Neuronal stem cell (in vitro differentiated cells): ENCODE measurements around the gene MEGF6.

Experiments
- DNase-seq: peaks from one replicate; pipeline ENCODE4 v3.0.0-alpha.2; 2013; ENCODE audit warnings: low spot score
- H2AFZ ChIP-seq: one replicate; pipeline ENCODE4 v1.6.1; 2013; ENCODE audit warnings: mild to moderate bottlenecking, low read length, inconsistent platforms
- H2AK5ac ChIP-seq: 2 replicates; pipeline ENCODE4 v1.6.1; 2013; ENCODE audit warnings: low read depth, mild to moderate bottlenecking, inconsistent platforms, low read length, moderate library complexity, mixed read lengths
- H2BK120ac ChIP-seq: 2 replicates; pipeline ENCODE4 v1.6.1; 2013; ENCODE audit warnings: low read depth, mild to moderate bottlenecking, inconsistent platforms, low read length, moderate library complexity, mixed read lengths
- H2BK12ac ChIP-seq: one replicate; pipeline ENCODE4 v1.6.1; 2013; ENCODE audit warnings: low read length, inconsistent platforms
- H2BK15ac ChIP-seq: 2 replicates; pipeline ENCODE4 v1.6.1; 2013; ENCODE audit warnings: mild to moderate bottlenecking, low read length, inconsistent platforms, mixed read lengths
- H2BK5ac ChIP-seq: one replicate; pipeline ENCODE4 v1.6.1; 2013; ENCODE audit warnings: inconsistent platforms, mild to moderate bottlenecking, low read length, moderate library complexity
- H3K14ac ChIP-seq: one replicate; pipeline ENCODE4 v1.6.1; 2013; ENCODE audit warnings: low read length, inconsistent platforms
- H3K18ac ChIP-seq: 2 replicates; pipeline ENCODE4 v1.6.1; 2013; ENCODE audit warnings: low read length, inconsistent platforms
- H3K23ac ChIP-seq: 2 replicates; pipeline ENCODE4 v1.6.1; 2013; ENCODE audit warnings: low read depth, mild to moderate bottlenecking, mixed read lengths, low read length, inconsistent platforms; ENCODE audit not compliant: poor library complexity
- H3K27ac ChIP-seq: replicated peaks from 3 replicates; pipeline ENCODE4 v1.5.1; 2013; ENCODE audit warnings: low read length, inconsistent platforms
- H3K27me3 ChIP-seq, 3 experiments: 2 replicates each; pipeline ENCODE4 v1.6.1; 2013; ENCODE audit warnings: low read length in 3 of 3, mild to moderate bottlenecking in 2 of 3, inconsistent platforms in 1 of 3, low read depth in 1 of 3, mixed read lengths in 1 of 3, moderate library complexity in 1 of 3; ENCODE audit not compliant: control insufficient read depth in 3 of 3, insufficient read depth in 3 of 3
- H3K36me3 ChIP-seq, 2 donors: replicated peaks in 1 of 2; 2 replicates each; pipeline ENCODE4 v1.6.1; 2013; ENCODE audit warnings: low read length in 2 of 2; ENCODE audit not compliant: control insufficient read depth in 2 of 2, insufficient read depth in 2 of 2
- H3K4ac ChIP-seq: 2 replicates; pipeline ENCODE4 v1.6.1; 2013; ENCODE audit warnings: inconsistent platforms, mild to moderate bottlenecking, low read length, moderate library complexity
- H3K4me1 ChIP-seq, 2 donors: 1 replicate in 1 of 2; 2 replicates in 1 of 2; pipeline ENCODE4 v1.6.1; 2013; ENCODE audit warnings: low read length in 2 of 2, low read depth in 1 of 2; ENCODE audit not compliant: control insufficient read depth in 2 of 2, insufficient read depth in 1 of 2
- H3K4me2 ChIP-seq: one replicate; pipeline ENCODE4 v1.6.1; 2013; ENCODE audit warnings: mild to moderate bottlenecking, low read length, inconsistent platforms; ENCODE audit not compliant: insufficient read depth, poor library complexity, severe bottlenecking
- H3K4me3 ChIP-seq, 2 donors: 2 replicates each; pipeline ENCODE4 v1.5.1; 2013; ENCODE audit warnings: low read length in 2 of 2, mild to moderate bottlenecking in 2 of 2, inconsistent platforms in 1 of 2, moderate library complexity in 1 of 2
- H3K79me1 ChIP-seq: one replicate; pipeline ENCODE4 v1.6.1; 2013; ENCODE audit warnings: low read depth, mild to moderate bottlenecking, inconsistent platforms, low read length, moderate library complexity
- H3K9ac ChIP-seq: one replicate; pipeline ENCODE4 v1.6.1; 2013; ENCODE audit warnings: mild to moderate bottlenecking, low read depth, low read length, inconsistent platforms; ENCODE audit not compliant: poor library complexity
- H3K9me3 ChIP-seq, 2 donors: replicated peaks in 1 of 2; 2 replicates each; pipeline versions ENCODE3 to v1.6.1; 2013; ENCODE audit warnings: low read length in 2 of 2, mild to moderate bottlenecking in 2 of 2, inconsistent platforms in 1 of 2, low read depth in 1 of 2, mixed read lengths in 1 of 2, moderate library complexity in 1 of 2; ENCODE audit not compliant: control insufficient read depth in 2 of 2, insufficient read depth in 1 of 2
- H4K8ac ChIP-seq: one replicate; pipeline ENCODE4 v1.6.1; 2013; ENCODE audit warnings: low read depth, mild to moderate bottlenecking, inconsistent platforms, low read length, moderate library complexity
- H4K91ac ChIP-seq: one replicate; pipeline ENCODE4 v1.6.1; 2013; ENCODE audit warnings: low read length, low read depth, mild to moderate bottlenecking, inconsistent platforms; ENCODE audit not compliant: poor library complexity
- WGBS, 2 donors: extraction: QIAGEN DNeasy Blood & Tissue Kit; methylation state at CpG; one replicate each; pipeline ENCODE4 v1.1.7; 2013; ENCODE audit warnings: missing lambda C conversion rate in 2 of 2, mixed read lengths in 1 of 2; ENCODE audit not compliant: insufficient read length in 2 of 2, insufficient replicate concordance in 1 of 2; ENCODE audit errors: extremely low coverage in 2 of 2; 5-methylcytosine and 5-hydroxymethylcytosine counted together

Gene MEGF6

DNA sequence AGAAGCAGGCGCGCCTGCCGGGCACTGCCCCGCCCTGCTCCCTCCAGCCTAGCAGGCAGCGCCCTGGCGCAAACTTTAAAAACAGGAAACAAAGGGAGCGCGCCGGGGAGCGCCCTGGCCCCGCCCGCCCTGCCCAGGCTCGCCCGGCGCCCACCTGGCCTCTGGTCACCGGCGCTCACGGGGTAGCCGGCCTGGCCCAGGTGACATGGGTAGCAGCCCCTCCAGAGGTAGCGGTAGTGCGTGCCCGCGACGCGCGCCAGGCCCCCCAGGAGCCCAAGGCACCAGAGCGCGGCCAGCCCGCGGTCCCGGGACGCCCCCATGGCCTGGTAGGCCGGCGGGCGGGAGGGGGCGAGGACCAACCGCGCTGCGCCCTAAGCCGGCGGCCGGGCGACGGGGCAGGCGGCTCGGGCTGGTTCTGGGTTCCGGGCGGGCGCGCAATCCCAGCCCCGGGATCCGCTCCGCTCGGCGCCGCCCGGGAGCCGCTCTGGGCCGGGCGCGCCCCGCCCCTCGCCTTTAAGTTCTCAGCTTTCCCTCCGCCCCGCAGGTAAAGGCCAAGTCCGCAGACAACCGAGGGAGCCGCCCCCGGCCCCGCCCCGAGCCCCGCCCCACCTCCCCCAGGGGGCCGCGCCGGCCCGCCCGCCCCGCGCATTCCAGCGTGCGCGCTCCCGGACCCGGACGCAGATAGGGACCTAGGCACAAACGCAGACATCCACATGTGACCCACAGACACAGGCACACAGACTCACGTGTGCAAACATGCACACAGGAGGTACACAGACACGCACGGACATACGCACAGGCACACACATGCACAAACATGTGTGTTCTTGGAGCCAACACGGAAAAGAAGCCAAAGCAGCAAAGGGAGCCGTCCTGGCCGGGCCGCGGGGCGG, 80.1 kb downstream of the MEGF6 start:
- Histone ChIP-seq H3K27me3 (peaks cover 0 to 22% (median 9%) of the 10 kb centered on the region in 3 experiments), H3K4ac (no peak overlapping the region), H3K9ac (peak overlapping the region; percentile 90), H4K91ac (no peak overlapping the region), H3K79me1 (peaks cover 3% of the 10 kb centered on the region), H2BK5ac (no peak overlapping the region), H2BK12ac (peak overlapping the region; percentile 58), H3K9me3 (peaks cover 0 to 1% of the 10 kb centered on the region in 2 donors), H3K4me2 (peak overlapping the region; percentile 86), H3K14ac (peak overlapping the region; percentile 94), H2BK15ac (peak overlapping the region; percentile 81), H2AFZ (peak overlapping the region; percentile 86), H2BK120ac (no peak overlapping the region), H3K4me3 (peak overlapping the region; percentile 50 to 76), H2AK5ac (peak overlapping the region; percentile 99), H3K18ac (peak overlapping the region; percentile 97), H3K27ac (no peak overlapping the region), H3K23ac (peak overlapping the region; percentile 22), H3K4me1 (peaks cover 18 to 20% of the 10 kb centered on the region in 2 donors), H4K8ac (no peak overlapping the region), H3K36me3 (no peaks in the 10 kb centered on the region)
- peak; percentile 71 for DNase-seq
- WGBS, 2 donors: no CpG with 5 or more reads among the region's 96 CpGs

DNA sequence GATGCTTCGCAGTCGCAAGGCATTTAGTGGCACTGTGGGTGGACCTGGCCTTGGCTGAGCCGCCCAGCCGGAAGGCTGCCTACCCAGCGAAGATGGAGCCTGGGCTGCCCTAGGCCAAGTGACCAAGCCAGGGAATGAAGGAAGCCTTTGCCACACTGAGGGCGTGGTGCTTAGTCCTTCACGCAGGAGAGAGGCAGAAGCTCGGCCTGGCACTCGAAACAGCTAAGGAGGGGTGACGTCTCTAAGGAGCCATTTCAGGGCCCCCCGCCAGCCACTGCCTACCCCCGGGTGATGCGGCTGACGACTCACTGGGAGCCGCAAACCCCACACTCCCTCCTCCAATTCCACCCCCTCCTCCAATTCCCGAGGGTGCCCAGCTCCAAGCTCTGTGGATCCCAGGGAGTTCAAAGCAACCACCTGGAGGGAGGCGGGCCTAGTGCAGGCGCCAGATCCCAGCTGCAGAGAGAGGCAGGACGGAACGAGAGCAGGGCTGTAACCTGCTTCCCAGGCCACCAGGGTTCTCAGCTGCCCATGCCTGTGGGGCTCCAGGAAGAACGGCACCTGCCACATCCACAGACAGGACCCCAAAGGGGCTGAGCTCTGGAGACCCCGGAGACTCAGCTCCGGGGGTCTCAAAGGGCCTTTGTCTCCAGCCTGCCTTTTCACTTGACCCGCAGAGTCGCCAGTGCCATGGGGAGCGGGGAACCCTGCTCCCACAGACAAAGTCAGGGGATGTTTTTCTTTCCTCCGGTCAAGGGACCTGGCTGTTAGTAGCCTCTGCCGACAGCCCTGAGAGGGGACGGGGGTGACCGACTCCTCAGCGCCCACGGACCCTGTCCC, 81.0 kb downstream of the MEGF6 start:
- H3K27me3 ChIP-seq: peaks cover 0 to 22% (median 9%) of the 10 kb centered on the region in 3 experiments
- peak overlapping the region; percentile 94 for H3K23ac ChIP-seq
- peak overlapping the region; percentile 94 for H3K14ac ChIP-seq
- peak overlapping the region; percentile 49 for H2AK5ac ChIP-seq
- no peak overlapping the region for H2BK5ac ChIP-seq
- H3K36me3 ChIP-seq: no peaks in the 10 kb centered on the region
- WGBS, 2 donors: no CpG with 5 or more reads among the region's 32 CpGs
- no peak overlapping the region for H2BK12ac ChIP-seq
- H2BK120ac ChIP-seq: no peak overlapping the region
- H3K4me1 ChIP-seq: peaks cover 18 to 20% of the 10 kb centered on the region in 2 donors
- H3K27ac ChIP-seq: no peak overlapping the region
- H3K18ac ChIP-seq: peak overlapping the region; percentile 52
- no peak overlapping the region for H3K4ac ChIP-seq
- H4K91ac ChIP-seq: no peak overlapping the region
- H3K4me3 ChIP-seq: peak overlapping the region; percentile 50 to 76
- H3K9ac ChIP-seq: no peak overlapping the region
- H2BK15ac ChIP-seq: no peak overlapping the region
- no peak overlapping the region for H4K8ac ChIP-seq
- peak overlapping the region; percentile 86 for H2AFZ ChIP-seq
- peak overlapping the region; percentile 86 for H3K4me2 ChIP-seq
- H3K79me1 ChIP-seq: peaks cover 4% of the 10 kb centered on the region
- peaks cover 0 to 1% of the 10 kb centered on the region in 2 donors for H3K9me3 ChIP-seq
- DNase-seq: no peak

DNA sequence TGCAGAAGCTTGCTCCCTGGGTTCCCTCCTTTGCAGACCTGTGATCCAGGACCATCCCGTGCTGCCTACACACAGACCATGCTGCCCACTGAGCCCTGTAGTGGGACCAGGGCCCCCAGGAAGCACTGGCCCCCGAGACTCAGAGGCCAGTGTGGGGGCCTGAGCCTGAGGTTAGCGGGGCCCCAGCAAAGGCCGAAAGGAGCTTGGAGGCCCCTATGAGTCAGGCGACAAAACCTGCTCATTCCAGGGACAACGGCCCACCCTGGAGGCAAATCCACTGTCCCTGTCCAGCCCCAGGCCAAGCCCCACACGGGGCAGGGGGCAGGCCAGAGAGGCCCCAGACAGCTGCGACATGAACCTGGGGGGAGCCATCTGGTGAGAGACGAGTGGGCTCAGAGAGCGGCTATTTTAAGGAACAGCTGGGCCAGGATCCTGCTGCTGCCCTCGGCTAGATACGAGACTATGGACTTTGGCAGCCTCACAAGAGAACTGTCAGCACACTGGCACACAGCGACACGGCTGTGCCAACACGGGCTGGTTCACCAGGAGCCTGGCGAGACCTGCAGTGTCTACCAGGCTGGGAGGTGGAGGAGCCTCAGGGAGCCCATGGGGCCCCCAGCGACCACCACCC, 82.1 kb downstream of the MEGF6 start:
- Histone ChIP-seq H3K27me3 (peaks cover 0 to 24% (median 9%) of the 10 kb centered on the region in 3 experiments), H2AFZ (no peak overlapping the region), H3K36me3 (no peaks in the 10 kb centered on the region), H2BK12ac (no peak overlapping the region), H2BK15ac (no peak overlapping the region), H3K4me1 (peaks cover 18 to 20% of the 10 kb centered on the region in 2 donors), H2BK5ac (no peak overlapping the region), H4K91ac (no peak overlapping the region), H3K9me3 (peaks cover 0 to 1% of the 10 kb centered on the region in 2 donors), H3K23ac (peak overlapping the region; percentile 94), H2AK5ac (peak overlapping the region; percentile 74), H3K4me2 (no peak overlapping the region), H2BK120ac (no peak overlapping the region), H3K14ac (peak overlapping the region; percentile 82), H4K8ac (no peak overlapping the region), H3K4ac (no peak overlapping the region), H3K9ac (peak overlapping the region; percentile 12), H3K27ac (no peak overlapping the region), H3K18ac (peak overlapping the region; percentile 38), H3K4me3 (no peak overlapping the region), H3K79me1 (peaks cover 6% of the 10 kb centered on the region)
- DNase-seq: no peak
- no CpG with 5 or more reads among the region's 17 CpGs for WGBS, 2 donors
